ENCODE measurements around the gene B4GALT6. TPM values are rescaled to one million over a fixed set of nuclear protein-coding genes. Genes with fewer than 3 reads are reported as not detected.

The B4GALT6 gene
- total RNA-seq, 1 donor from 2014 or later = 46.3 TPM

DNA sequence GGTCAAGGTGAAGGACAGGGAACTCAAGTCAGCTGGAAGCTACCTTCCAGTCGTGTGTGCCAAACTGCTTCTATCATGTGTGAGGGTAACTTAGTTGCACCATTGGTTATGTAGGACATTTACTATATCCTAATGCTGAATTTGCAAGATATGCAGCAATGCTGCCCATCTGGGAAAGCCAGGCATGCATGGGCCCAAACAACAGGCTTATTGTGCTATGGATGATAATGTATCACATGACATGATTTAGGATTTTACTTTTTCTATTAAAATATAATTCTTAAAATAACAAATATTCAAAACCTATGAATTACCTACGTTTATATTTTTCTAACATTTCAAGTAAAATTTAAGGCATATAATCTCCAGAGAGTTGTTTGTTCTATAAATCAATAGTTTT is 35.9 kb downstream of the B4GALT6 start:
- H3K4me3 Mint-ChIP-seq = no peak overlapping the region

DNA sequence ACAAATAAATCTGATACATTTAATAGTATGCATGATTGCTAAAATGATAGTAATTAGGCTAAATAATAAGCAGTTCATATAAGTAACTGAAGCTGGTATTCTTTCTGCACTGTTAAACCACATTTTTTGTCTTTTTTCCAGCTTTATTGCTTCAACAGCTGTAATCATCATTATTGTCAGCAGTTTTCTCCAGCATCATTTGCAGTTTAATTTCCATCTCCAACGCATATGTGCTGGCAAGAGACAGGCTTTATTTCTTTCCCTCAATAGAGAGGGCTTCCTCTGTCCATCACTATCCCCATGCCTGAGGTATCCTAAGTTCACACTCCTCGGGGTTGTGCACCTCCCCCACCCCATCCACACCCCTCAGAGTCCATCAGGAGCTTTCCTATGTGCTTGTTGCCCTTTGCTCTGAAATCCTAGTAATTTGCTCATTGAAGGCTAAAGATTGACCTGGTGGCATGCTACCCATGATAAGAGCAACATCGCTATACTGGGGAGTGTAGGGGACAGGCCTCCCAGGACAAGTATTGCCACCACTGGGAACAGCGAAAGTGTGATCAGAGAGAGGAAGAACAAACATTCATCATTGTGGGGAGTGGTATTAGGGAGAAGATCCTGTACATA is 37.1 kb downstream of the B4GALT6 start:
- no peaks in the 10 kb centered on the region for H3K9me3 Mint-ChIP-seq
- DNase-seq (ENCODE audit: low spot score in 2 of 2, unreplicated experiment in 2 of 2) = no peak
- peak overlapping the region; percentile 27 for H3K27ac Mint-ChIP-seq
- peaks cover 53% of the 10 kb centered on the region for H3K4me1 Mint-ChIP-seq
- TF ChIP-seq, protein P1, sequence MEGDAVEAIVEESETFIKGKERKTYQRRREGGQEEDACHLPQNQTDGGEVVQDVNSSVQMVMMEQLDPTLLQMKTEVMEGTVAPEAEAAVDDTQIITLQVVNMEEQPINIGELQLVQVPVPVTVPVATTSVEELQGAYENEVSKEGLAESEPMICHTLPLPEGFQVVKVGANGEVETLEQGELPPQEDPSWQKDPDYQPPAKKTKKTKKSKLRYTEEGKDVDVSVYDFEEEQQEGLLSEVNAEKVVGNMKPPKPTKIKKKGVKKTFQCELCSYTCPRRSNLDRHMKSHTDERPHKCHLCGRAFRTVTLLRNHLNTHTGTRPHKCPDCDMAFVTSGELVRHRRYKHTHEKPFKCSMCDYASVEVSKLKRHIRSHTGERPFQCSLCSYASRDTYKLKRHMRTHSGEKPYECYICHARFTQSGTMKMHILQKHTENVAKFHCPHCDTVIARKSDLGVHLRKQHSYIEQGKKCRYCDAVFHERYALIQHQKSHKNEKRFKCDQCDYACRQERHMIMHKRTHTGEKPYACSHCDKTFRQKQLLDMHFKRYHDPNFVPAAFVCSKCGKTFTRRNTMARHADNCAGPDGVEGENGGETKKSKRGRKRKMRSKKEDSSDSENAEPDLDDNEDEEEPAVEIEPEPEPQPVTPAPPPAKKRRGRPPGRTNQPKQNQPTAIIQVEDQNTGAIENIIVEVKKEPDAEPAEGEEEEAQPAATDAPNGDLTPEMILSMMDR (IDR thresholded peaks at IDR 0.05; ENCODE audit: unreplicated experiment) = no peak
- peaks cover 7% of the 10 kb centered on the region for H3K36me3 Mint-ChIP-seq
- no peaks in the 10 kb centered on the region for H3K27me3 Mint-ChIP-seq (ENCODE audit: low read depth)
- H3K4me3 Mint-ChIP-seq = no peak overlapping the region

More for the DNA sequence above, 35.9 kb downstream of the B4GALT6 start:
- Mint-ChIP-seq H3K27ac (peak overlapping the region; percentile 70), H3K27me3 (ENCODE audit: low read depth) (no peaks in the 10 kb centered on the region), H3K9me3 (no peaks in the 10 kb centered on the region), H3K36me3 (peaks cover 14% of the 10 kb centered on the region), H3K4me1 (peaks cover 59% of the 10 kb centered on the region)
- TF ChIP-seq, protein P1 (IDR thresholded peaks at IDR 0.05; ENCODE audit: unreplicated experiment) = no peak
- no peak for DNase-seq (ENCODE audit: low spot score in 2 of 2, unreplicated experiment in 2 of 2)

DNA sequence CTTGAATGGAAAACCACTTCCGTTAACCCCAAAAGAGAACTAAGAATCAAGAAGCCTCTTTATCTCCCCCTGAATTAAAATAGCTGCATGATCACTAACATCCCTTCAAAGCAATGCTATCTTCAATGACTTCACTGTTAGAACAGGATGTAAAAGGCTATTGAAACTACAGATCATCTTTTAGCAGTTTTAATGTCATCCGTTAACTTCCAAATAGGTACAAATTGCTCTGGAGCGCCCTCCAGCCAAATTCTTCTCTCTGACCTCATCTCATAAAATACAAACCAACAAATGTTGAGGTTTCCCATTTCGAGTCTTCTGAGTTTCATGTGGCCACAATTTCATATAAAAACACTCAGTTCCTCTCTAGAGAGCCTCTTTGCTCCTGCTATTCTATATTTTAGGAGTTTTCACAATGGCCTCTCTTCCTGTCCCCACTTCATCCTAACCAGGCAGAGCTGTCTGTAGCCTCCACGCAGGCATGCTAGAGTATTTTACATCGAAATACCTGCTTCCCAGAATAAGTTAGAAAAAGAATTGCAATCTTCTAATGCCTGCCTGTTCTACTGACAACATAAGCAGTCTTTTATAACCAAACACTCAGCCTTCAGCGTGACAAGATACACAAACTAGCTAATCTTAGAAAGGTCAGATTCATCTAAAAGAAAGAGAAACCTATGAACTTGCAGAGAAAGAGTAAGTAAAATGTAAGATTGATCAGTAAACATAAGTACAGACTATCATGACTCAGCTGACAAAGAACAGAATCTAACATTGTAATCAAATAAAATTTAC is 37.9 kb downstream of the B4GALT6 start:
- no peak overlapping the region for H3K4me3 Mint-ChIP-seq
- H3K4me1 Mint-ChIP-seq = peaks cover 48% of the 10 kb centered on the region
- peaks cover 11% of the 10 kb centered on the region for H3K36me3 Mint-ChIP-seq
- no peaks in the 10 kb centered on the region for H3K27me3 Mint-ChIP-seq (ENCODE audit: low read depth)
- H3K9me3 Mint-ChIP-seq = no peaks in the 10 kb centered on the region
- peak overlapping the region; percentile 84 for H3K27ac Mint-ChIP-seq
- DNase-seq (ENCODE audit: low spot score in 2 of 2, unreplicated experiment in 2 of 2) = no peak
- TF ChIP-seq, protein P1 (IDR thresholded peaks at IDR 0.05; ENCODE audit: unreplicated experiment) = no peak

DNA sequence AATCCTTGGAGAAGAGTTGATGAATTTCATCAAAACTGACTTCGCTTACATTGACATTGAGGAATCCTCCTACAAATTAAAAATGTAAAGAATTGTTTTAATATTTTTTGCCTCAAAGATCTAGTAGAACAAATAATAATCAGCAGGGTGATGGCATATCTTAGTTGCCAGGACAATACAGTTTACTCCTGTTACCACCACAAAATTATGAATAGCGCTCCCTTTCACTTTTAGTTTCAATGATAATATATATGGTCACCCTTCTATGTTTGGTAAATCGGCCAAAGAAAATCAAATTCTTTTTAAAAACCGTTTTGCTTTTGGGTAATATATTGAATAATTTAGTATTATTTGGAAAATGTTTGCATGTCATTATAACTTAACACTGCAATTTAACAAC is 39.0 kb downstream of the B4GALT6 start:
- Mint-ChIP-seq H3K27me3 (ENCODE audit: low read depth) (no peaks in the 10 kb centered on the region), H3K4me3 (no peak overlapping the region), H3K4me1 (peaks cover 43% of the 10 kb centered on the region), H3K27ac (no peak overlapping the region), H3K9me3 (no peaks in the 10 kb centered on the region), H3K36me3 (peaks cover 15% of the 10 kb centered on the region)
- DNase-seq (ENCODE audit: low spot score in 2 of 2, unreplicated experiment in 2 of 2) = no peak
- TF ChIP-seq, protein P1 (IDR thresholded peaks at IDR 0.05; ENCODE audit: unreplicated experiment) = no peak

DNA sequence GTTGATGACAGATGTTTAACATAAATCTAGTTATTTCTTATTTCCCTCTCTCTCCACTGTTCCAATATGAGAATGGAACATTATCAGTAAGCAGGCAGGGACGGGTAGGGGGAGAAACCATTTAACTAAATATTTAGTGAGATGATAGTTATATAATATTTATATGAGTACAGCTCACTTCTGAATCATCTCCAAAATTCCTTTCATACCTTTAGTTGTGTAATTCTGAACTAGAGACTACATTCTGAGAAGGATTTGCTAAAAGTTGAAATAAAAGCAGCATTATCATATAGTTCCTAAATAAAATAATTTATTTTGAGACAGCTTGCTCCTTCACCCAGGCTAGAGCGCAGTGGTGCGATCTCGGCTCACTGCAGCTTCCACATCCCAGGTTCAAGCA is 41.4 kb downstream of the B4GALT6 start:
- no peaks in the 10 kb centered on the region for H3K27me3 Mint-ChIP-seq (ENCODE audit: low read depth)
- no peak overlapping the region for H3K4me3 Mint-ChIP-seq
- no peak for DNase-seq (ENCODE audit: low spot score in 2 of 2, unreplicated experiment in 2 of 2)
- H3K9me3 Mint-ChIP-seq = no peaks in the 10 kb centered on the region
- TF ChIP-seq, protein P1 (IDR thresholded peaks at IDR 0.05; ENCODE audit: unreplicated experiment) = no peak
- peaks cover 25% of the 10 kb centered on the region for H3K4me1 Mint-ChIP-seq
- H3K27ac Mint-ChIP-seq = no peak overlapping the region
- H3K36me3 Mint-ChIP-seq = peaks cover 23% of the 10 kb centered on the region

Data from mesothelial cell of epicardium (in vitro differentiated cells).